Measurements from ENCODE around the gene DTX1. TPM values are rescaled to one million over a fixed set of nuclear protein-coding genes. Genes with fewer than 3 reads are reported as not detected.

DTX1 gene
- total RNA-seq, 1 experiment from 2014 or later: 3.0 TPM

DNA sequence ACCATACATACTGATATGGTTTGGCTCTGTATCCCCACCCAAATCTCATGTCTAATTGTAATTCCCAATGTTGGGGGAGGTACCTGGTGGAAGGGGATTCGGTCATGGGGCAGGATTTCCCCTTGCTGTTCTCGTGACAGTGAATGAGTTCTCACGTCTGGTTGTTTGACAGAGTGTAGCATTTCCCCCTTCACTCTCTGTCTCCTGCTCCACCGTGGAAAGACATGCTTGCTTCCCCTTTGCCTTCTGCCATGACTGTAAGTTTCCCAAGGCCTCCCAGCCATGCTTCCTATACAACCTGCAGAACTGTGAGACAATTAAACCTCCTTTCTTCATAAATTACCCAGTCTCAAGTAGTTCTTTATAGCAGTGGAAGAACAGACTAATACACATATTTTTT, 28.8 kb upstream of the DTX1 start:
- H3K27me3 Mint-ChIP-seq (ENCODE audit: low read depth): peaks cover 7% of the 10 kb centered on the region
- no peak overlapping the region for H3T11ph ChIP-seq (ENCODE audit: low read length)
- no CpG with 5 or more reads among the region's 4 CpGs for WGBS (ENCODE audit: extremely low coverage, insufficient read length, low lambda C conversion rate)

More for the DNA sequence above, 28.8 kb upstream of the DTX1 start:
- no peak overlapping the region for H2BK120ac ChIP-seq (ENCODE audit: low read depth, low read length, poor library complexity, severe bottlenecking)
- TF ChIP-seq CTCF (conservative IDR thresholded peaks at IDR 0.05): no peak
- no peaks in the 10 kb centered on the region for H4K20me1 ChIP-seq (ENCODE audit: control insufficient read depth, insufficient read depth, insufficient read length)
- no peaks in the 10 kb centered on the region for H3K79me2 ChIP-seq (ENCODE audit: insufficient read depth, low read length)
- H3K4me2 ChIP-seq (ENCODE audit: insufficient read depth, insufficient read length, low read length): no peak overlapping the region
- no peak overlapping the region for H2BK12ac ChIP-seq (ENCODE audit: insufficient read length, low read depth, low read length)
- H2AFZ ChIP-seq (ENCODE audit: low read length): no peak overlapping the region
- H3K4ac ChIP-seq (ENCODE audit: low read depth, low read length): no peak overlapping the region
- DNase-seq: no peak
- H3K9me3 Mint-ChIP-seq: peaks cover 6 to 12% of the 10 kb centered on the region in 2 experiments
- H2AK5ac ChIP-seq (ENCODE audit: insufficient read length, low read length): no peak overlapping the region
- no peak overlapping the region for H3K23ac ChIP-seq (ENCODE audit: insufficient read length, low read depth, low read length)
- no peak overlapping the region for H4K8ac ChIP-seq (replicated peaks; ENCODE audit: insufficient read length, low read depth, low read length)
- no peaks in the 10 kb centered on the region for H3K9me3 ChIP-seq (ENCODE audit: control insufficient read depth, low read depth, low read length)
- peaks cover 6% of the 10 kb centered on the region in 2 experiments for H3K4me1 Mint-ChIP-seq
- no peak overlapping the region for H3K18ac ChIP-seq (ENCODE audit: insufficient read length, low read depth, low read length)
- no peak overlapping the region for H2BK15ac ChIP-seq (ENCODE audit: low read depth, low read length)
- H4K5ac ChIP-seq (ENCODE audit: insufficient read length, low read depth, low read length): no peak overlapping the region
- H3K14ac ChIP-seq (ENCODE audit: insufficient read depth, low read length): no peak overlapping the region
- H3K9ac ChIP-seq (ENCODE audit: extremely low read depth, insufficient read length, low read length): no peak overlapping the region
- H3K27ac ChIP-seq (ENCODE audit: insufficient read length, low read depth, low read length): no peak overlapping the region
- H3K27ac Mint-ChIP-seq: no peak overlapping the region
- H2BK5ac ChIP-seq (ENCODE audit: insufficient read length, low read length): no peak overlapping the region
- no peak overlapping the region for H4K91ac ChIP-seq (ENCODE audit: insufficient read length, low read depth, low read length)
- no peak overlapping the region for H3K56ac ChIP-seq (ENCODE audit: insufficient read length, low read depth, low read length)
- H3K36me3 Mint-ChIP-seq (ENCODE audit: insufficient read depth in 1 of 3, low read depth in 3 of 3): 0 out of 7 replicates have a peak, but pooled peaks cover 0 to 3% (median 0%) of the 10 kb centered on the region in 3 experiments
- no peak overlapping the region for H3K4me3 Mint-ChIP-seq
- no peaks in the 10 kb centered on the region; the same call in 1 of the 2 replicates for H3K4me1 ChIP-seq (ENCODE audit: insufficient read depth, low read length)
- no peak overlapping the region for H2BK20ac ChIP-seq (ENCODE audit: low read depth, low read length, poor library complexity, severe bottlenecking)
- no peaks in the 10 kb centered on the region for H3K23me2 ChIP-seq (ENCODE audit: insufficient read length, low read depth, low read length, poor library complexity, severe bottlenecking)
- no peaks in the 10 kb centered on the region for H3K79me1 ChIP-seq (ENCODE audit: insufficient read depth, low read depth, low read length, poor library complexity, severe bottlenecking)
- no peaks in the 10 kb centered on the region for H3K27me3 ChIP-seq (ENCODE audit: insufficient read depth, low read length)

Measured in H9 (cell line).